NCI-H2227 (cell line): ENCODE measurements around the gene ECSIT.
A peak's percentile ranks its signal among the peaks of the same experiment; 100 is the strongest.
"Not testable (repeated sequence)": the region's sequence is repeated elsewhere in the genome, so short reads cannot be mapped to it uniquely, and the experiment has no call there.

ENCODE experiments used
- DNase-seq: peaks from one replicate; lab custom pipeline; 2025; ENCODE audit not compliant: unreplicated experiment; lab: John Stamatoyannopoulos, UW

The ECSIT gene, protein sequence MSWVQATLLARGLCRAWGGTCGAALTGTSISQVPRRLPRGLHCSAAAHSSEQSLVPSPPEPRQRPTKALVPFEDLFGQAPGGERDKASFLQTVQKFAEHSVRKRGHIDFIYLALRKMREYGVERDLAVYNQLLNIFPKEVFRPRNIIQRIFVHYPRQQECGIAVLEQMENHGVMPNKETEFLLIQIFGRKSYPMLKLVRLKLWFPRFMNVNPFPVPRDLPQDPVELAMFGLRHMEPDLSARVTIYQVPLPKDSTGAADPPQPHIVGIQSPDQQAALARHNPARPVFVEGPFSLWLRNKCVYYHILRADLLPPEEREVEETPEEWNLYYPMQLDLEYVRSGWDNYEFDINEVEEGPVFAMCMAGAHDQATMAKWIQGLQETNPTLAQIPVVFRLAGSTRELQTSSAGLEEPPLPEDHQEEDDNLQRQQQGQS

DNA sequence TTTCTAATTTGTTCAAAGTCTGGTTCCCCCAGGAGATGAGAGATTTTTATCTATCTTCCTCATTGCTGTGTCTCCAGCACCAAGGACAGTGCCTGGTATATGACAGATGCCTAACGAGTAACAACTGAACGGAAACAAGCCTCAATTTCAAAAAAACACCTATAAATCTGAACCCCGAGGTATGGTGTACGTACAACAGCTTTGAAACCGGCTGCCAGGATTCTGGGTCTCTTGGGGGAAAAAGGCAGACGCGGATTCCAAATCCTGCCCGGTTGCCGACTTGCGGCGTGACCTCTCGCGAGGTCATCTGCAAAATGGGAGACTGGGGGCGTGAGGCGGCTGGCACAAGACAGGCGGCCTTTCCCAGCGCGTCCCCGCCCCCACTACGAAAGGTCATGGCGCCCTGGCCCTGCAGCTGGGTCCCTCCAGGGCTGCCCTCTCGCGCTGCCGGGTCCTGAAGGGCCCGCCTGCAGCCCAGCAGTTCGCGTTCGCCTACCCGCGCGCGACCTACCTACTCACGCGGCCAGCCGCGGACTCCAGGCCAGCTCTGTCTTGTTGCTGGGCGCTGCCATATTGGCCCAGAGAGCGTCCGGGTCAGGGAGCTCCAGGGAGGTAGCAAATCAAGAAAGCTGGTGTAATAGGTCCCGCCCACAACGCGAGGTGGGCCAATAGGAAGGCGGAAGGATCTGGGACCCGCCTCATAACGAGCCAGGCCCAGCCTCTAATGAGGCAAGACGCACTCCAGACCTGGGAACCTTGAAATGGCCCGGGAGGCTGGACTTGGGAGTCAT, at the start of gene ECSIT:
Gene ECSIT, minus strand, starts transcription at position 584 of the 791 bp plus-strand sequence. CDS start 9,964 bp downstream, outside the sequence.
- DNase-seq: peak; percentile 96

DNA sequence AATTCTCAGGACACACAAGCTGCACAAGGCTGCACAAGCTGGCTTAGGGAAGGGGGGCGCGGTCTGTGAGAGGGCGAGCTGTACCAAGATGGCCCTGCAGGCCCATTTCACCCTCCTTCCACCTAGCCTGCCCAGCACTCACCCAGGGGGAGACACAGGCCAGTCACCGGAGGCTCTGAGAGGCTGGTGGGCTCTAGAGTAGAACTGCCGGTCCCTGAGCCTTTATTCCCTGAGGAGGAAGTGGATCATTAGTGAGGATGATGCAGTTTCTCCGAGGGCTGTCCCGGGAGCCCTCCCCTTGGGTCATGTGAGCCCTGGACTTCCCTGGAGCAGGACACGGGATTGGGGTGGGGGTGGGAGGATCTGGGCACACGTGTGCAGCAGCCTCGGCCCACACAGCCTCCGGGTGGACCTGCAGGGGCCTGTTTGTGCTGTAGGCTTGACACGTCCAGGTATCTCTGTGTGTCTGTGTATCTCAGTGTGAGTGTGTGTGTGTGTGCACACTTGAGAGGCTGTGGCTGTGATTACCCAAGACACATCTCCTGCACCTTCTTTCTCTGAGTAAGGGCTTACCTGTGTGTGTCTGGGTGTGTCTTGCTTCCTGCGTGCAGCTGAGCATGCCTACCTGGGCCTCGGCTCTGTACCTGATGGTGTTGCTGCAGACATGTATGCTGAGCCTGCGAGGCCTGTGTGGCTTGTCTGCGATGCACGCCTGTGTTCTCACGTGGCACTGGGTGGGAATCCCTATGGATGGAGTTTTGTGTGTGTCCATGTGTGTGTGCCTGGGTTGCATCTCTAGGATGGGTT, 48.7 kb upstream of the ECSIT start, which contains the start of gene ACP5:
Gene ACP5, minus strand, starts transcription at position 195 of the 807 bp plus-strand sequence. CDS start 328 bp downstream, outside the sequence.
- no peak for DNase-seq

DNA sequence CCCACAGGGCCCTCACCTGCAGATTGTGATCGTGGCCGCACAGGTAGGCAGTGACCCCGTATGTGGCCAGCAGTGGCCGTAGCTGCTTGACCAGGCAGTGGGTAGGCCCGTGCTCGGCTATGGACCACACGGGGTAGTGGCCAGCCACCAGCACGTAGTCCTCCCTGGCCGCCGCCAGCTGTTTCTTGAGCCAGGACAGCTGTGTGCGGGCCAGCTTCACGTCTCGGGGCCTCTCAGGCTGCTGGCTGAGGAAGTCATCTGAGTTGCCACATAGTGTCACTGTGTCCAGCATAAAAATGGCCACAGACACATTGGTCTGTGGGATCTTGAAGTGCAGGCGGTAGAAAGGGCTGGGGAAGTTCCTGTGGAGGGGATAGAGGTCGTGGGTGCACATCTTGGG, 47.3 kb upstream of the ECSIT start:
- no peak for DNase-seq

DNA sequence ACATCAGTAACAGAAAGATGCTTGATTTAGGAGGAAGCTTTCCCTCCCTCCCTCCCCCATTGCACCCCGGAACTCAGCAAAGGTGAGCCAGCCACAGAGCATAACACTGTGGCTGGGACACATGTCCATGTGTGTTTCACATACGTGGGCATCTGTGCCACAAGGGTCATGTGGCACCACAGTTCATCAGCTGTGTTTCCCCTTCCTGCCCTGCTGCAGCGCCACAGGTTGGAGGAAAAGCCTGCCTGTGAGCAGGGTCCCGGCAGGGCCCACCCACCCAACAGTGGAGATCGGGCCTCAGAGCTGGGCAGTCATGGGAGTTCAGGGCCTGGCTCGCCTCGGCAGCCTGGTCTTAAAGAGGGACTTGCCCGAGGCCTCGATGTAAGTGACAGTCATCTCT, 45.8 kb upstream of the ECSIT start:
- no peak for DNase-seq

DNA sequence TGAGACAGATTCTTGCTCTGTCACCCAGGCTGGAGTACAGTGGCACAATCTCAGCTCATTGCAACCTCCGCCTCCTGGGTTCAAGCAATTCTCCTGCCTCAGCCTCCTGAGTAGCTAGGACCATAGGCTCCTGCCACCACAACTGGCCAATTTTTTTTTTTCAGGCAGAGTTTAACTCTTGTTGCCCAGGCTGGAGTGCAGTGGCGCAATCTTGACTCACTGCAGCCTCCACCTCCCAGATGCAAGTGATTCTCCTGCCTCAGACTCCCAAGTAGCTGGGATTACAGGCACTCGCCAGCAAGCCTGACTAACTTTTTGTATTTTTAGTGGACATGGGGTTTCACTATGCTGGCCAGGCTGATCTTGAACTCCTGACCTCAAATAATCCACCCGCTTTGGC, 44.8 kb upstream of the ECSIT start:
- not testable (repeated sequence) for DNase-seq

DNA sequence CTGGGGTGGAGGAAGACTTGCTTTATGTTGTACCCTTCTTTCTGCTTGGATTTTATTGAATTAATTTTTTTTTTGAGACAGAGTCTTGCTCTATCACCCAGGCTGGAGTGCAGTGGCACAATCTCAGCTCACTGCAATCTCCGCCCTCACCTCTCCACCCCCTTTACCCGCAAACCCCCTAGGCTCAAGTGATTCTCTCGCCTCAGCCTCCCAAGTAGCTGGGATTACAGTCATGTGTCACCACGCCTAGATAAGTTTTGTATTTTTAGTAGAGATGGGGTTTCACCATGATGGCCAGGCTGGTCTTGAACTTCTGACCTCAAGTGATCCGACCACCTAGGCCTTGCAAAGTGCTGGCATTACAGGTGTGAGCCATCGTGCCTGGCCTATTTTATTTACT, 44.4 kb upstream of the ECSIT start:
- DNase-seq: not testable (repeated sequence)

DNA sequence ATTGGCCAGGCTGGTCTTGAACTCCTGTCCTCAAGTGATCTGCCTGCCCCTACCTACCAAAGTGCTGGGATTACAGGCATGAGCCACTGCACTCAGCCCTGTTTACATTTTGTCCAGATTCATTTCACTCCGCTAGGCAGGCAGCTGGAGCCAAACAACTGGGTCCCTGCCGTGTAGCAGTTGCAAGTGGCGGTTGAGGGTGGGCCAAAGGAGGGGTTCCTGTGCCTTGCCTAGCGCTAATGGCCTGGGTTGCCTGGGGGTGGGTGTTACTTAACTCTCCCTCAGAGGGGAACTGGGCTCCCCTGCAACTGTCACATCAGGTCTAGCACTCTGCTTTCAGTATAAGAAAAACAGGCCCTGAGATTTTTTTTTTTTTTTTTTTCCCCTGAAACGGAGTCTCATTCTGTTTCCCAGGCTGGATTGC, 41.1 kb upstream of the ECSIT start:
- peak; percentile 32 for DNase-seq

DNA sequence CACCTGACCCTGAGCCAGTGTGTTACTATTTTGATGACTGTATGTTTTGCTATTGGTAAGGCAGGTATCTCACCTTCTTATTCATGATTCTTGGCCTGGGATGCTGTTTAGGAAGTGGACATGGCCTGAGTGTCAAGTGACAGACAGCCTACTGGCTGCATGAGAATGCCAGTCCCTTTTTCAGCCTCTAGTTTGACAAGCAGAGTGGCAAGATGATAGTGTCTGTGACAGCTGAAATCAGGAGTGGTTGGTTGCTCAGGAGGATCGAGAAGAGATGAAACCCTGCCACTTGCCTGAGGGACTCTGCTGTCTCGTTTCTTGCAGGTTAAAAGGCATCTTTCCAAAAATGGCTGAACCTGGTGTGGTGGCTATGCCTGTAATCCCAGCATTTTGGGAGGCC, 37.2 kb upstream of the ECSIT start:
- DNase-seq: no peak

DNA sequence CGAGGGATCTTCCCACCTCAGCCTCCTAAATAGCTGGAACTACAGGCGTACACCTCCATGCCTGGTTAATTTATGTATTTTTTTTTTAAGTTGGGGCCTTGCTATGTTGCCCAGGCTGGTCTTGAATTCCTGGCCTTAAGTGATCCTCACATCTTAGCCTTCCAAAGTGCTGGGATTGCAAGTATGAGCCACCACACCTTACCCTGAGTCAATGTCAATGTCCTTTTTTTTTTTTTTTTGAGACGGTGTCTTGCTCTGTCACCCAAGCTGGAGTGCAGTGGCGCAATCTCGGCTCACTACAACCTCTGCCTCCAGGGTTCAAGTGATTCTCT, 36.7 kb upstream of the ECSIT start:
- not testable (repeated sequence) for DNase-seq

DNA sequence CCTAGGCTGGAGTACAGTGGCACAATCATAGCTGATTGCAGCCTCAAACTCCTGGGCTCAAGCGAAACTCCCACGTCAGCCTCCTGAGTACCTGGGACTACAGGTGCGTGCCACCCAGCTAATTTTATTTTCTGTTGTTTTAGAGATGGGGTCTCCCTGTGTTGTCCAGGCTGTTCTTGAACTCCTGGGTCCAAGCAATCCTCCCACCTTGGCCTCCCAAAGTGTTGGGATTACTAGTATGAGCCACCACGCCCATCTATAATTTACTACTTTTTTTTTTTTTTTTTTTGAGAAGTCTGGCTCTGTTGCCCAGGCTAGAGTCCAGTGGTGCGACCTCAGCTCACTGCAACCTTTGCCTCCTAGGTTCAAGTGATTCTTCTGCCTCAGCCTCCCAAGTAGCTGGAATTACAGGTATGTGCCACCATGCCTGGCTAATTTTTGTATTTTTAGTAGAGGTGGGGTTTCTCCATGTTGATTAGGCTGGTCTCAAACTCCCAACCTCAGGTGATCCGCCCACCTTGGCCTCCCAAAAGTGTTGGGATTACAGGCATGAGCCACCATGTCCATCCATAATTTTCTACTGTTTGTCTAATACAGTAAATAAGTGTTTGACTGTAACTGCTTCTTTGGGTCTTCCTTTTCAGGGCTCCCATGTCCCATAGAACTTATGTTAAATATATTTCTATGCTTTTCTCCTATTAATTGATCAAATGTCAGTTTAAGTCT, 35.3 kb upstream of the ECSIT start:
- DNase-seq: not testable (repeated sequence)

DNA sequence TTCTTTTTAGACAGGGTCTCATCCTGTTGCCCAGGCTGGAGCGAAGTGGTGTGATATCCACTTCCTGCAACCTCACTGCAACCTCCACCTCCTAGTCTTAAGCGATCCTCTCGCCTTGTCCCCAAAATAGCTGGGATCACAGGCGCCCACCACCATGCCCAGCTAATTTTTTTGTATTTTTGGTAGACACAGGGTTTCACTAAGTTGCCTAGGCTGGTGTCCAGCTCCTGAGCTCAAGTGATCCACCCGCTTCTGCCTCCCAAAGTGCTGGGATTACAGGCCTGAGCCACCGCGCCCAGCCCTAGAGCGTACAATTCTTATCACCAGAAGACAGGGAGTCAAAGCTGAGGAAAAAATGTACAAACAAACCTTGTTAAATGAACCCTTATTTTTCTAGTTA, 34.6 kb upstream of the ECSIT start:
- DNase-seq: no peak

DNA sequence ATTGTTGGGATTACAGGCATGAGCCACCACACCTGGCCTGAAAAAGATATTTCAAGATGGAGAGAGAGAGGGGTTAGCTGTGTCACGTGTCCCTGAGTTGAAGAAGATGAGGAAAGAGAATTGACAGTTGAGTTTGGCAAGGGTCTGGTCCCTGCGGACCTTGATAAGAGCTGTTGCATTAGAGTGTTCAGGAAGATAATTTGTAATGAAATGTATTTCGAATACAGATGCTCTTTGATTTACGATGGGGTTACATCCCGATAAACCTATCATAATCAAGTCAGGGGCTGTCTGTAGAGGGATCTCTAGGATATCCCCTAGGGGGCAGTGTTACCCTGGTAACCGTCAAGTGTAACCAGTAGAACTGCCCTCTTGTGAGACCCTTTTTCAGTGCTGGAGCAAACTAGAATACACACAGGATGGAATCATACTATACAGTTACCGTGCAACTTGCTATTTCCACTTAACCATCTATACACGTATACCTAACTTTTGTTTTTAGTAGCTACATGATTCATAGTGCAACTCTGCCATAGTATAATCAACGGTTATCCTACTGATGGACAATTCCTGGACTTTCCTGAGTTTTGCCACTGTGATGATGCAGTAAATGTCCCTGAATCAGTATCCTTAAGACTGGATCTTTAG, 31.6 kb upstream of the ECSIT start:
- peak; percentile 79 for DNase-seq

DNA sequence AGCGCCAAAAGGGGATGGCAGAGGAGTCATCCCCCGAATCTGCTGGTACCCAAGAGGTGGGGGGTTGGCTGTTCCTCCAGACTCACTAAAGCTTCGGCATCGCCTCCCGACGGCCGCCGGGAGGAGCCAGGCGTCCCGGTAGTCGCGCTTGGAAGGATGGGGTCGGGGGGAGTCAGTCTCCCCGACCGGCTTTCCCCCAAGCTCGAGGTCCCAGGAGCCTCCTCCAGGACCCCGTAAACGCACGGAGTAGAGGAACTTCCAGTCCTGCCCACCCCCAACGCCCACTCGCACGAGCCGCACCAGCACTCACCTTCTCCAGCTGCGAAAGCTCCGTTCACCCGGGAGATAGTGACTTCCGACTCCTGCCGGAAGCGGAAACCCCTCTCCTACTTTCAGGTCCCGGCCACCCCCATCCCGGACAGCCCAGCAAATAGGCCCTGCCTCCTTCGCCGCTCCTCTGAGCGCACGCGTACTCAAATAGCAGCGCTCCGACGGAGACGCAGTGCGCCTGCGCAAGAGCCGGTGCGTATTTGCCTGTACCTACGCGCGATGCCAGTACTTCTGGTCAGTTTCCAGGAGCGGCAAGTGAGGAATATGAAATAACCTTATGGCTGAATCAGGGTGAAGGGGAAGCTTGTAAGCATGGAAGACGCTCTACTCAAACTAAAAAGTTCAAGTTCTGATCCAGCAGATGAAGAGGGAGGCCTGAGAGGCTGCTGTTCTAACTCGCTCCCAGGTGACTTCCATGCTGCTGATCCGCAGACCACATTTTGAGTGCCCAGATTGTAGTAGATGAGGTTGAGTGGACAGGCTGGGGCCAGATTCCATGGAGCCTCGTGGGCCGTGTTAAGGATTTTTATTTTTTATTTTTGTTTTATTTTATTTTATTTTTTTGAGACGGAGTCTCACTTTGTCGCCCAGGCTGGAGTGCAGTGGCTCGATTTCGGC, 30.2 kb upstream of the ECSIT start, which contains the start of gene ELOF1:
Gene ELOF1, minus strand, starts transcription at position 350 of the 948 bp plus-strand sequence. CDS start 4,883 bp downstream, outside the sequence.
- DNase-seq: peak; percentile 96

DNA sequence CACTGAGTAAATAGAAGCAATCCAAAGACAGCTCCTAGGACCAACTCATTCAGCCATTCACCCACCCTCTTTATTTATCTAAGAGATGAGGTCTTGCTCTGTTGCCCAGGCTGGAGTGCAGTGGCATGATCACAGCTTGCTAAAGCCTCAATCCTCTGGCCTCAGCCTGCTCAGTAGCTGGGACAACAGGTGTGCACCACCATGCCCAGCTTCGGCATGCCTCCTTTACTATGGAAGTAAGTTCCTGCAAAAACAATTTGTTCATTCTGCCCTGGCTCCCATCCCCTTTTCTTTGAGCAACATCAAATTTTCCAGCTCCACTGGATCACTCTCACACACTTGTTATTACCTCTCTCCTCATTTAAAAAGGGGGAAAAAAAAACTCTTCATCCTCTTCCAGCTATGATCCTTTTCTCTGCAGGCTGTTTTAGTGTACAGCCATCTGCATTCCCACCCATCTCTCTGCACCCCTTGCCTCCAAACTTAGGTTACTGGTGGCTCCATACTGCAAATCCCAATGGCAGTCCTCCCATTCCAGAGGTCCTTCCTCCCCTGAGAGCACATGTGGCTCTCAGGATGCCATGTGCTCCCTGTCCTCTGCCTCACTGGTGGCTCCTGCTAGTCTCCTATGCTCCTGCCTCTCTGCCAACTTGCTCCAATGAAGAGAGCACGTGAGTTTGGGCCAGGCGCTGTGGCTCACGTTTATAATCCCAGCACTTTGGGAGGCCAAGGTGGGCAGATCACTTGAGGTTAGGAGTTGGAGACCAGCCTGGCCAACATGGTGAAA, 27.9 kb upstream of the ECSIT start:
- DNase-seq: no peak

DNA sequence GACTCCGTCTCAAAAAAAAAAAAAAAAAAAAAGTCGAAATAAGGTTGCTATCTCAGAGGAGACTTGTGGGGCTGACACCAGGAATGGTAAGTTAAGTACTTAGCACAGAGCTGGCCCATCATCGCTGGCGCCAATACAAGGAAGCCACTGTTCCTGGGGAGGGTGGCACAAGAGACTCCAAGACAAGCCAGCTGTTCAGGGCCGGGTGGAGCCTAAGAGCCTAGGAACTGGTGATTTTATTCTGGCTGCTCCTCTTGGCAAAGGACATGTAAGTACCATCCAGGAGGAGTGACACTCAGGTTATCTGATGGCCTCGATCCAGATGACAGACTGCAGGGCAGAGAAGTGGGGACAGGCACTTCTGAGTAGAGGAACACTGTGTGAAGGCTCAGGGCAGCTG, 26.3 kb upstream of the ECSIT start:
- DNase-seq: no peak

DNA sequence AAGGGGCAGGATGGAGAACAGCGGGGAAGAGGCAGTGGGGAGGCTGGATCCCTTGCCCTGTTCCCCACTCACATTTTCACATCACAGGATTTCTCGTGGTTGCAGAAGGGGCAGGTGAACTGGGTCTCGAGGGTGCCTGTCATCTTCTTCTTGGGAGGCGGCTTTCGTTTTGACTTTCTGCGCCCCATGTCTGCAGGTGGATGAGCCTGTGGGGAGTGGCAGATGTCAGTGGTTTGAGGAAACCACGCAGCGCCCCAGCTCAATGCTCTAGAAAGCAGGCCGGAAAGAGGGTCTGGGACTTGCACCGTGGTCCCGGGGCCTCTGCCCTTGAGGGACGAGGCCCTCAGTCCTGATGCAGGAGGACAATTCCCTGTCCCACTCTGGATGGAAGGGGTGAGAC, 25.2 kb upstream of the ECSIT start:
- no peak for DNase-seq

DNA sequence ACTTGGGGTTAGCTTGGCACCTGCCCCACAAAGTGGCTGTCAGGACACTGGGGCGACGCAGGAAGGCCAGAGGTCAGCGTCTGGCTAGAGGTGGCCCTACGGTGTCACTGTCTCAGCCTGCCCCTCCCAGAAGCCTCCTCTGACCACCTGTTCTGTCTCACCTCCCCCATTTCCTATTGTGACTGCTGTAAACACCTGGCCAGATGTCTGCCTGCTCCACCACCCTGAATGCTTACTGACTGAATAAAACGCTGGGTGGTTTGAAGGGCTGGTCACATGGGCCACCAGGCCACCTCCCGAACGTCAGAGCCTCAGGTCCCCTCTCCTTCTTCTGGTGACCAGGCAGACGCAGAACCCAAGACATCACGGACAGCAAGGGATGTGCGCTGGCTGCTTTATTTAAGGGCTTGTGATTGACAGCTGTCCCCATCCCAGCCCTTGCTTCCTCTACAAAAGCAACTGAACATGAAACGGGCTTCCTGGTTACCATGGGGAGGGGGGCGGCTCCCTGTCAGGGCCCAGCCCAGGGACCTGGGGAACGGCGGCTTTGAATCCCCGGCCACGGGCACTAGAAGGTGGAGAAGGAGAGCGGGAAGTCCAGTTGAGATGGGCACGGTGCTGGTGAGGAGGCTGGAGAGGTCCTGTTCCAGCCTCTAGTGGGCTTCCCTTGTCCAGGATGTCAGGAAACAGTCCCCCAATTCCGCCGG, 23.9 kb upstream of the ECSIT start:
- DNase-seq: no peak
